Endodermal cell (in vitro differentiated cells): ENCODE results near the gene MROH7. TPM values are rescaled to one million over a fixed set of nuclear protein-coding genes. Genes with fewer than 3 reads are reported as not detected.
"Not testable (repeated sequence)": the region's sequence is repeated elsewhere in the genome, so short reads cannot be mapped to it uniquely, and the experiment has no call there.

Experiments used
- DNase-seq: peaks from one replicate; pipeline ENCODE4 v3.0.0-alpha.2; 2017
- H3K27ac ChIP-seq: 2 replicates; pipeline ENCODE4 v1.5.1; 2013; ENCODE audit warnings: mild to moderate bottlenecking, low read depth, low read length, moderate library complexity
- H3K27me3 ChIP-seq: 2 replicates; pipeline ENCODE4 v1.6.1; 2013; ENCODE audit warnings: mild to moderate bottlenecking, low read length, moderate library complexity; ENCODE audit not compliant: insufficient read depth, control insufficient read depth, poor library complexity, severe bottlenecking
- H3K36me3 ChIP-seq: 2 replicates; pipeline ENCODE4 v1.7.0; 2013; ENCODE audit warnings: mild to moderate bottlenecking, low read length, moderate library complexity; ENCODE audit not compliant: control insufficient read depth, insufficient read depth
- H3K4me1 ChIP-seq: one replicate; pipeline ENCODE4 v1.7.0; 2013; ENCODE audit warnings: low read length; ENCODE audit not compliant: control insufficient read depth, insufficient read depth
- H3K4me3 ChIP-seq: 2 replicates; pipeline ENCODE4 v1.5.1; 2013; ENCODE audit warnings: mild to moderate bottlenecking, low read length, moderate library complexity
- H3K9ac ChIP-seq: 2 replicates; pipeline ENCODE4 v1.6.1; 2013; ENCODE audit warnings: mild to moderate bottlenecking, low read length, moderate library complexity; ENCODE audit not compliant: poor library complexity, severe bottlenecking; ENCODE audit errors: extremely low read depth
- H3K9me3 ChIP-seq: 2 replicates; pipeline ENCODE4 v1.6.1; 2013; ENCODE audit warnings: mild to moderate bottlenecking, low read length, moderate library complexity; ENCODE audit not compliant: control insufficient read depth
- H3K27ac Mint-ChIP-seq: 2 replicates; pipeline ENCODE4 v1.8.0; 2020; ENCODE audit warnings: mixed read lengths
- H3K27me3 Mint-ChIP-seq: 2 replicates; pipeline ENCODE4 v1.8.0; 2021; ENCODE audit warnings: mild to moderate bottlenecking, mixed read lengths; ENCODE audit not compliant: insufficient read depth
- H3K36me3 Mint-ChIP-seq: 2 replicates; pipeline ENCODE4 v1.8.0; 2020; ENCODE audit warnings: low read depth, mixed read lengths
- H3K4me1 Mint-ChIP-seq: 2 replicates; pipeline ENCODE4 v1.8.0; 2020; ENCODE audit warnings: mixed read lengths
- H3K4me3 Mint-ChIP-seq: 2 replicates; pipeline ENCODE4 v1.8.0; 2020; ENCODE audit warnings: mild to moderate bottlenecking, moderate library complexity, mixed read lengths
- H3K9me3 Mint-ChIP-seq: 2 replicates; pipeline ENCODE4 v1.8.0; 2020; ENCODE audit warnings: mild to moderate bottlenecking, mixed read lengths
- WGBS, 2 experiments: methylation state at CpG; one replicate each; pipeline versions ENCODE4 v1.1.5 to v1.1.7; 2013; ENCODE audit warnings: missing lambda C conversion rate in 2 of 2, mixed read lengths in 1 of 2; ENCODE audit not compliant: insufficient coverage in 1 of 2, insufficient read length in 1 of 2; 5-methylcytosine and 5-hydroxymethylcytosine counted together
- total RNA-seq, 2 donors: library from RNA; stranded (reverse); fragmentation: NEBNext Ultra II Directional in 1 of 2; extraction: Animal tissue kit (Norgen Biotek cat#: 25700) in 1 of 2; gene quantifications; 2 replicates in 1 of 2; 3 replicates in 1 of 2; pipeline ENCODE4 v1.2.1, GENCODE V29; 2021
- TF ChIP-seq, protein P1 (sequence below): fragments of 200-600 bp; sonication (generic); conservative IDR thresholded peaks from 2 replicates; pipeline ENCODE4 v1.5.0; 2021; ENCODE audit warnings: antibody characterized with exemption, mild to moderate bottlenecking

Gene MROH7
- total RNA-seq, 2 donors from 2014 or later = 0.46 to 1.4 TPM

DNA sequence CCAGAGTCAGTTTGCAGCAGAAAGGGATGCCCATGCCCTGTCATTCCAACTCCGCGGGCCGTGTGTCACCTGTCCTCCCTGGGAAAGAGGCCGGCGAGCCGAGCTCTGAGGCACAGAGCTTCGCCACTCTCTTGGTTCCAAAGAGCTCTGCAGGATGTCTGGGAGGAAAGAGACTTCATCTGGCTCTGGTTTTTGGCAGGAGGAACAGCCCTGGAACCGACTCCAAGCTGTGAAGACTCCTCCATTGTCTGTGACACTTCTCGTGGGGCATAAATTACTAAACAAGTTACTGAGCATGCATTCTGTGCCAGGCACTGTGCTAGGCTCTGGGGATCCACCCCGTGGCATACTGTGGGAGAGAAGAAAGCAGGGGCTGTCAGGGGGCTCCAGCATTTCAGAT, 14.4 kb upstream of the MROH7 start:
- H3K4me3 Mint-ChIP-seq = no peak overlapping the region
- H3K27me3 ChIP-seq = peaks cover 17% of the 10 kb centered on the region
- H3K27me3 Mint-ChIP-seq = peaks cover 46% of the 10 kb centered on the region
- no peak overlapping the region for H3K27ac Mint-ChIP-seq
- H3K4me1 Mint-ChIP-seq = peaks cover 7% of the 10 kb centered on the region
- no peaks in the 10 kb centered on the region for H3K4me1 ChIP-seq
- no peak overlapping the region for H3K4me3 ChIP-seq
- TF ChIP-seq, protein P1, sequence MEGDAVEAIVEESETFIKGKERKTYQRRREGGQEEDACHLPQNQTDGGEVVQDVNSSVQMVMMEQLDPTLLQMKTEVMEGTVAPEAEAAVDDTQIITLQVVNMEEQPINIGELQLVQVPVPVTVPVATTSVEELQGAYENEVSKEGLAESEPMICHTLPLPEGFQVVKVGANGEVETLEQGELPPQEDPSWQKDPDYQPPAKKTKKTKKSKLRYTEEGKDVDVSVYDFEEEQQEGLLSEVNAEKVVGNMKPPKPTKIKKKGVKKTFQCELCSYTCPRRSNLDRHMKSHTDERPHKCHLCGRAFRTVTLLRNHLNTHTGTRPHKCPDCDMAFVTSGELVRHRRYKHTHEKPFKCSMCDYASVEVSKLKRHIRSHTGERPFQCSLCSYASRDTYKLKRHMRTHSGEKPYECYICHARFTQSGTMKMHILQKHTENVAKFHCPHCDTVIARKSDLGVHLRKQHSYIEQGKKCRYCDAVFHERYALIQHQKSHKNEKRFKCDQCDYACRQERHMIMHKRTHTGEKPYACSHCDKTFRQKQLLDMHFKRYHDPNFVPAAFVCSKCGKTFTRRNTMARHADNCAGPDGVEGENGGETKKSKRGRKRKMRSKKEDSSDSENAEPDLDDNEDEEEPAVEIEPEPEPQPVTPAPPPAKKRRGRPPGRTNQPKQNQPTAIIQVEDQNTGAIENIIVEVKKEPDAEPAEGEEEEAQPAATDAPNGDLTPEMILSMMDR = no peak
- 97% methylated on average over 10 of the region's 10 CpGs; no CpG with 5 or more reads in 1 of the 2 experiments for WGBS, 2 experiments
- no peak overlapping the region for H3K9ac ChIP-seq
- peaks cover 5% of the 10 kb centered on the region for H3K9me3 ChIP-seq
- no peak overlapping the region for H3K27ac ChIP-seq
- no peak for DNase-seq
- H3K9me3 Mint-ChIP-seq = peaks cover 20% of the 10 kb centered on the region
- no peaks in the 10 kb centered on the region for H3K36me3 Mint-ChIP-seq
- no peaks in the 10 kb centered on the region for H3K36me3 ChIP-seq

DNA sequence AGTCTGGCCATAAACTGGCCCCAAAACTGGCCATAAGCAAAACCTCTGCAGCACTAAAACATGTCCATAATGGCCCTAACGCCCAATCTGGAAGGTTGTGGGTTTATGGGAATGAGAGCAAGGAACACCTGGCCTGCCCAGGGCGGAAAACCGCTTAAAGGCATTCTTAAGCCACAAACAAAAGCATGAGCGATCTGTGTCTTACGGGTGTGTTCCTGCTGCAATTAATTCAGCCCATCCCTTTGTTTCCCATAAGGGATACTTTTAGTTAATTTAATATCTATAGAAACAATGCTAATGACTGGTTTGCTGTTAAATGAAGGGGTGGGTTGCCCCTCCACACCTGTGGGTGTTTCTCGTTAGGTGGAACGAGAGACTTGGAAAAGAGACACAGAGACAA, 5.8 kb upstream of the MROH7 start:
- H3K36me3 Mint-ChIP-seq, H3K4me3 Mint-ChIP-seq, H3K27ac Mint-ChIP-seq, H3K27me3 ChIP-seq, H3K36me3 ChIP-seq, H3K9ac ChIP-seq, H3K4me3 ChIP-seq, DNase-seq, H3K4me1 Mint-ChIP-seq, H3K27ac ChIP-seq, H3K4me1 ChIP-seq: not testable (repeated sequence)
- peaks cover 52% of the 10 kb centered on the region for H3K9me3 Mint-ChIP-seq
- 77 to 93% methylated on average over 3 to 7 of the region's 7 CpGs for WGBS, 2 experiments
- peaks cover 26% of the 10 kb centered on the region for H3K27me3 Mint-ChIP-seq
- H3K9me3 ChIP-seq = peaks cover 20% of the 10 kb centered on the region

DNA sequence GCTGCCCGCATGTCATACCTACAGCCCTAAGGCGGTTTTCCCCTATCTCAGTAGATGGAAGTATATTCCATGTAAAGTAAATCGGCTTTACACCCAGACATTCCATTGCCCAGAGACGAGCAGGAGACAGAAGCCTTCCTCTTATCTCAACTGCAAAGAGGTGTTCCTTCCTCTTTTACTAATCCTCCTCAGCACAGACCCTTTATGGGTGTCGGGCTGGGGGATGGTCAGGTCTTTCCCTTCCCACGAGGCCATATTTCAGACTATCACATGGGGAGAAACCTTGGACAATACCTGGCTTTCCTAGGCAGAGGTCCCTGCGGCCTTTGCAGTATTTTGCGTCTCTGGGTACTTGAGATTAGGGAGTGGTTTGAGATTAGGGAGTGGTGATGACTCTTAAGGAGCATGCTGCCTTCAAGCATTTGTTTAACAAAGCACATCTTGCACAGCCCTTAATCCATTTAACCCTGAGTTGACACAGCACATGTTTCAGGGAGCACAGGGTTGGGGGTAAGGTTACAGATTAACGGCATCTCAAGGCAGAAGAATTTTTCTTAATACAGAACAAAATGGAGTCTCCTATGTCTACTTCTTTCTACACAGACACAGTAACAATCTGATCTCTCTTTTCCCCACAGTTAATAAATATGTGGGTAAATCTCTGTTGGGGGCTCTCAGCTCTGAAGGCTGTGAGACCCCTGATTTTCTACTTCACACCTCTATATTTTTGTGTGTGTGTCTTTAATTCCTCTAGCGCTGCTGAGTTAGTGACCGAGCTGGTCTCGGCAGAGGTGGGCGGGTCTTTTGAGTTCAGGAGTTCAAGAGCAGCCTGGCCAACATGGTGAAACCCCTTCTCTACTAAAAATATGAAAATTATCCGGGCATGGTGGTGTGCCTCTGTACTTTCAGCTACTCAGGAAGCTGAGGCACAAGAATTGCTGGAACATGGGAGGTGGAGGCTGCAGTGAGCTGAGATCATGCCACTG, 4.8 kb upstream of the MROH7 start:
- not testable (repeated sequence) for H3K9ac ChIP-seq, H3K4me1 Mint-ChIP-seq, H3K36me3 Mint-ChIP-seq, H3K27ac ChIP-seq, H3K4me1 ChIP-seq, H3K36me3 ChIP-seq, H3K4me3 ChIP-seq, H3K4me3 Mint-ChIP-seq, DNase-seq, H3K27ac Mint-ChIP-seq, H3K27me3 ChIP-seq
- 87 to 89% methylated on average over 3 to 11 of the region's 14 CpGs for WGBS, 2 experiments
- peaks cover 17% of the 10 kb centered on the region for H3K9me3 ChIP-seq
- H3K27me3 Mint-ChIP-seq = peaks cover 18% of the 10 kb centered on the region
- peaks cover 43% of the 10 kb centered on the region for H3K9me3 Mint-ChIP-seq

DNA sequence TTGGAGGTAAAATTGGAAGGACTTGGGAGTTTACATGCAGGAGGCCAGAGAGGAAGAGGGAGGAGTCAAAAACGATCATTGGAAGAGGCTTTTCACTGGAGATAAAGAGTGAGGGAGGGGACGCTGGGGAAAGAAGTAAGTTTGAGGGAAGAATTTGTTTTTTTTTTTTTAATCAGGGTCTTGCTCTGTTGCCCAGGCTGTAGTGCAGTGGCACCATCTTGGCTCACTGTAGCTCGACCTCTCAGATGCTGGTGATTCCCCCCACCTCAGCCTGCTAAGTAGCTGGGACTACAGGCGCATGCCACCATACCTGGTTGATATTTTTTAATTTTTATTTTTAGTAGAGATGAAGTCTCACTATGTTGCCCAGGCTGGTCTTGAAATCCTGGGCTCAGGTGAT, 1.2 kb upstream of the MROH7 start:
- Histone ChIP-seq H3K9ac (no peak overlapping the region), H3K27ac (no peak overlapping the region), H3K4me3 (no peak overlapping the region), H3K36me3 (no peaks in the 10 kb centered on the region), H3K27me3 (no peaks in the 10 kb centered on the region), H3K4me1 (no peaks in the 10 kb centered on the region), H3K9me3 (peaks cover 22% of the 10 kb centered on the region)
- TF ChIP-seq, protein P1 = no peak
- Mint-ChIP-seq H3K4me3 (no peak overlapping the region), H3K36me3 (no peaks in the 10 kb centered on the region), H3K27me3 (no peaks in the 10 kb centered on the region), H3K9me3 (peaks cover 46% of the 10 kb centered on the region), H3K4me1 (no peaks in the 10 kb centered on the region), H3K27ac (no peak overlapping the region)
- DNase-seq = no peak
- 83% methylated on average over 2 to 4 of the region's 4 CpGs for WGBS, 2 experiments
